Activated CD8-positive, alpha-beta memory T cell treated with anti-CD3 and anti-CD28 coated beads, Interleukin-2, amount 50 U/mL, for 1 hour (primary cell): ENCODE results near the gene SEZ6L.

Experiments
- DNase-seq: peaks from one replicate; pipeline ENCODE4 v3.0.0-alpha.2; 2020; ENCODE audit errors: extremely low read depth

The SEZ6L gene

GRCh38 chr22:26333088-26333800, 164.0 kb downstream of the SEZ6L start:
- no peak for DNase-seq

- DNase-seq: no peak
These were observed 165.0 kb downstream of the SEZ6L start for GRCh38 chr22:26334232-26334631.

GRCh38 chr22:26336773-26337172, 167.5 kb downstream of the SEZ6L start:
- DNase-seq: no peak

GRCh38 chr22:26339755-26340154, 170.5 kb downstream of the SEZ6L start:
- DNase-seq: no peak

- DNase-seq: no peak
These were observed 173.6 kb downstream of the SEZ6L start for GRCh38 chr22:26342745-26343410.

GRCh38 chr22:26345496-26345895, 176.2 kb downstream of the SEZ6L start:
- no peak for DNase-seq

- no peak for DNase-seq
These were observed 179.7 kb downstream of the SEZ6L start for GRCh38 chr22:26348810-26349526.

GRCh38 chr22:26354707-26355106, 185.4 kb downstream of the SEZ6L start:
- DNase-seq: no peak

- DNase-seq: no peak
These were observed 188.0 kb downstream of the SEZ6L start for GRCh38 chr22:26357281-26357680.

GRCh38 chr22:26357813-26358212, 188.6 kb downstream of the SEZ6L start:
- DNase-seq: no peak

GRCh38 chr22:26359156-26359555, 189.9 kb downstream of the SEZ6L start:
- no peak for DNase-seq

- no peak for DNase-seq
These were observed 191.1 kb downstream of the SEZ6L start for GRCh38 chr22:26360169-26360885.

- DNase-seq: no peak
These were observed 193.2 kb downstream of the SEZ6L start for GRCh38 chr22:26362471-26362870.

- no peak for DNase-seq
These were observed 195.1 kb downstream of the SEZ6L start for GRCh38 chr22:26364066-26365015.

GRCh38 chr22:26367402-26368245, 198.4 kb downstream of the SEZ6L start:
- no peak for DNase-seq

GRCh38 chr22:26372890-26373289, 203.6 kb downstream of the SEZ6L start:
- DNase-seq: no peak

GRCh38 chr22:26374391-26375026, 205.2 kb downstream of the SEZ6L start:
- DNase-seq: no peak

GRCh38 chr22:26377170-26377830, 208.0 kb downstream of the SEZ6L start:
- no peak for DNase-seq
